Neural progenitor cell (in vitro differentiated cells): ENCODE measurements around the gene RNF220.

Experiments used
- CTCF ChIP-seq: fragments of 200-600 bp; sonication (generic); IDR thresholded peaks from 2 replicates; pipeline ENCODE4 v1.5.1; 2017; ENCODE audit warnings: antibody characterized with exemption, mild to moderate bottlenecking
- EZH2 ChIP-seq: fragments of 200-600 bp; sonication (generic); IDR thresholded peaks from 2 replicates; pipeline ENCODE4 v1.6.1; 2017; ENCODE audit warnings: antibody characterized with exemption, mild to moderate bottlenecking, moderate library complexity
- EZH2phosphoT487 ChIP-seq: fragments of 200-600 bp; sonication (generic); IDR thresholded peaks from 2 replicates; pipeline ENCODE4 v1.6.1; 2017; ENCODE audit warnings: antibody characterized with exemption

- TF ChIP-seq CTCF (no peak), EZH2phosphoT487 (no peak), EZH2 (no peak)
Observed at GRCh38 chr1:44536357-44537209, 131.5 kb downstream of the RNF220 start.
